GM23248 (cell line): Measurements from ENCODE around the gene JMJD1C.

Experiments used
- EZH2 ChIP-seq: fragments of 200-600 bp; sonication (generic); IDR thresholded peaks from 2 replicates; pipeline ENCODE4 v1.6.1; 2018; ENCODE audit warnings: antibody characterized with exemption, mild to moderate bottlenecking; ENCODE audit not compliant: insufficient read depth, poor library complexity, severe bottlenecking
- EZH2phosphoT487 ChIP-seq: fragments of 200-600 bp; sonication (generic); IDR thresholded peaks from 2 replicates; pipeline ENCODE4 v1.6.1; 2018; ENCODE audit warnings: antibody characterized with exemption, moderate library complexity, mild to moderate bottlenecking, low read depth; ENCODE audit not compliant: insufficient read depth

GRCh38 chr10:63199716-63200115, 266.1 kb downstream of the JMJD1C start:
- TF ChIP-seq EZH2phosphoT487 (no peak), EZH2 (no peak)
